ENCODE measurements around the gene RAP1GAP2.

The RAP1GAP2 gene

DNA sequence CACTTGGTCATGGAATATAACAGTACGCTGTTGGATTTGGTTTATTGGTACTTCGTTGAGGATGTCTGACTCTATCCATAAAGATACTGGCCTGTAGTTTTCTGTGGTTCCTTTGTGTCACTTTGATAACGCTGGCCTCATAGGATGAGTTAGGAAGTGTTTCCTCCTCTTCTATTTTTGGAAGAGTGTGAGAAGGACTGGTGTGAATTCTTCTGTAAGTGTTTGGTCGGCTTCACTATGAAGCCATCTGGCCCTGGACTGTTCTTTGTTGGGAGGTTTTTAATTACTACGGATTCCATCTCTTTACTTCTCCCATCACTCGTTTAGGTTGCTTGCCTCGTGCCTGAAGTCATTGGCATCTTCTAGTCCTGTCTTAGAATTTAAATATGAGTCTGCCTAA is 149.9 kb downstream of the RAP1GAP2 start:
- no peak for DNase-seq (ENCODE audit: low read depth in 3 of 3)

DNA sequence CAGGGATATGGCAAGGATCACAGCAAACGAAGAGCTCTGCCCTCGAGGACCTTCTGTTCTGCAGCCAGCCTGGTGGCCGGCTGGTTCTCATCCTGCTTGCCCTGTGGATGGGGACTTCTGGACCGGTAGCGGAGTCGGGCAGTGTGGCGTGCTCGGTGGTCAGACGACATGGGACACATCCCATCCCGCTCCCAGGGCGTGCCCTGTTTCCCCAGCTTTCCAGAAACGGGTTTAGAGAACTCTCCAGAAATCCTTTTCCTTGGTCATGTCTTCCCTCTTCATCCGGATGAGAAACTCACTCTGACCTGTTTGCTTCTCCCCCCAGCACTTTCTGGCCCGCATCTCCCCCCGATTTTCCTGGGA is 151.3 kb downstream of the RAP1GAP2 start:
- no peak for DNase-seq (ENCODE audit: low read depth in 3 of 3)

DNA sequence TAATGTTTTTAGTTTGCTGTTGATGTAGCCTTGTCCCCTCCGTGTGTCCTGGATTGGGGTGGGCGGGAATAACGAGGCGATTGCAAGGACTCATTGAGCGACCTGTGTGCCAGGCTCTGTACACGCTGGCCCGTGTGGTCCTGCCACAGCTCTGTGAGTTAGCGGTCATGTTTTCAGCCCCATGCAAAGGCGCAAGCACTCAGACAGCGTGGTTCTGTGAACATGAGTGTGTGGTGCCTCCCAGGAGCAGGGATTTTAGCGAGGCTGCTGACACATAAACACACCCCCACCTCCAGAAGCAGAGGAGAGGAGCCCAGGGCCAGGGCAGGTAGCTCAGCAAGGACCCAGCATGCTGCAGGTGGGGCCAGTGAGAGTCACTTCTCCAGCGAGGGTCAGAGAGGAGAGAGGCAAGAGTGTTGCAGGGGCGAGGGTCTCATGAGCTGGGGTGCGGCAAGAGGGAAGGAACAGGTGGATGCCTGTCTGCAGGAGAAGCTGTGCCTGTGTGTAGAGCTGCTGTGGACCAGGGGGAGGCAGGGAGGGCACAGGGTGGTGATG is 151.8 kb downstream of the RAP1GAP2 start:
- DNase-seq (ENCODE audit: low read depth in 3 of 3) = no peak

DNA sequence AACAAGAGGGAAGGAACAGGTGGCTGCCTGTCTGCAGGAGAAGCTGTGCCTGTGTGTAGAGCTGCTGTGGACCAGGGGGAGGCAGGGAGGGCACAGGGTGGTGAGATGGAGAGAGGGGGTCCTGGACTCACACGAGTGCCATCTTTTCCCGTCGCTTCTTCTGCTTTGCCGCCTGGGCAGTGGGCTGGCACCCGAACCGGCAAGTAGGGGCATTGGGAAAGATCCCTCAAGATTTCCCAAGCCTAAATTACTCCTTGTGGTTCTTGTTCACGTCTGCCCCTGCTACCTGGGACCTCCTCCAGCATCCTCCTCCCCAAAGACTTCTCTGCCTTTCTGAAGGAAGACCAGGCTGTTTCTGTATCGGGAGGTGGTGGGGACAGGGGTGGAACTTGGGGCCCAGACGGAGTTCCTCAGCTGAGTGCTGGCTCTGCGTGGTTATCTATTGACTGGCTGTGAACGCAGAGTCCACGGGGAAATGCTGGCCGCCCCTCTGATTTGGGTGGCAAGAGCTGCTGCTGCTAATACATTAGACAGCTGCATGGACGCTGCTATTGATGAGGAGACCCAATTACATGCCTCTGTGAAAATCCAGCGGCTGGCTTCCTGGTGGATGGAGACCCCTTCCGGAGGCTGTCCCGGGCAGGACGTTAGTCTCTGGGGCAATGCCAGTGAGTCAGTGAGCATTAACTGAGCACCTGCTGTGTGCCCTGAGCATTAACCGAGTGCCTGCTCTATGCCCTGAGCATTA is 152.7 kb downstream of the RAP1GAP2 start:
- DNase-seq (ENCODE audit: low read depth in 3 of 3) = no peak

DNA sequence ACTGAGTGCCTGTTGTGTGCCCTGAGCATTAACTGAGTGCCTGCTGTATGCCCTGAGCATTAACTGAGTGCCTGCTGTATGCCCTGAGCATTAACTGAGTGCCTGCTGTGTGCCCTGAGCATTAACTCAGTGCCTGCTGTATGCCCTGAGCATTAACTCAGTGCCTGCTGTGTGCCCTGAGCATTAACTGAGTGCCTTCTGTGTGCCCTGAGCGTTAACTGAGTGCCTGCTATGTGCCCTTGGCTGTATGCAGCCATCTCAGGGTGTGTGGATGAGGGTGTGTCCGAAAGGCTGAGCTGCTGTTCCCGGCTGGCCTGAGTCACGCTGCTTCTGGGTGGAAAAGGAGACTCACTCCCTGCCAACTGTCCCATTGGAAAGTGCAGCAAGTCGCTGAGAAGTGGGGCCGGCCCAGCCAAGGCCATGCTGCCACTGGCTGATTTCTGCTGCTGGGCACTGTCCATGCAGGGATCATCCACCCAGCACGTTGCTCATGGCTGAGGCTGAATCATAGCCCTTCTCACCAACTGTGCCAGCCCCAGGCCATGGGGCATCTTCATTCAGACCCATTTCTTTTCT is 153.3 kb downstream of the RAP1GAP2 start:
- DNase-seq (ENCODE audit: low read depth in 3 of 3) = no peak

DNA sequence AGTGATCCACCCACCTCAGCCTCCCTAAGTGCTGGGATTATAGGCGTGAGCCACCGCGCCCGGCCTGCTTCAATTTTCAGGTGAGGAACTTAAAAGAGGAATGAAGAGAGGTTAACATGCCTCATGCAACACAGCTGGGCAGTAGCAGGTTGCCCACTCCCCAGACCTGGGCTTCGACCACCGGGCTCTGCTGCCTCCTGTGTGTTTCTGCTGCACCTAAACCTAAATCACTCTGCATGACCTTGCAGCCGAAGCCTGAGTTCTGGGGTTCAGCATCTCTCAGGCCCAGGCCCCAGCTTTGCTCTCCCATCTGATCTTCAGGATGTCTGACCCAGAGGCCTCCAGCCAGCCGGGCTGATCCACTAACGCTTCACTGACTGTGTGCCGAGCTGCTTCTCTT is 154.6 kb downstream of the RAP1GAP2 start:
- no peak for DNase-seq (ENCODE audit: low read depth in 3 of 3)

DNA sequence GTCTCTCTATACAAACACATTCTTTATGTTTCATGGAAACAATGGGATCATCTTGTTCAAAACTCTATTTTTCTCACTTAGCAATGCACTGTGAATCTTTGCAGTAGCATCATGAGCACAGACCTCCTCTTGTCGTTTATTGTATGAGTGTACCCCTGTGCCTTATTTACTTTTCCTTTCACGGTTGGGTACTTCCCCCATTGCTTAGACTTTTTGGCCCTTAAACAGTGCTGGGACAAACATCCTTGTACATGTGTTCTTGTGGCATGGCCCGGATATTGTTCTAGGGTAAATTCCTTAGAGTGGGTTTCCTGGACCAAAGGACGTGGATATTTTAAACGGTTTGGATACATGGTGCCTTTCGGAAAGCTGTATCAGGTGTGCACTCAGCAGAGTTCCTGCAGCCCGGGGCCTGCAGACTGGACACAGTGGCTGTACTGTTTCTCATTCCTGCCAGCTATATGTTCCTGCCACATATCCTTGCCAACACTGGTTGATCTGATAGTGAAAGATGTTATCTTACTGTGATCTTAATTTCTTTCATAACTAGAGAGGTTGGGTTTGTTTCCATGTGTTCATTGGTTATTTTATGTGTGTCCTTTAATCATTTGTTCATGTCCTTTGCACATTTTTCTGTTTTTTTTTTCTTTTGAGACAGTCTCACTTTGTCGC is 156.1 kb downstream of the RAP1GAP2 start:
- no peak for DNase-seq (ENCODE audit: low read depth in 3 of 3)

DNA sequence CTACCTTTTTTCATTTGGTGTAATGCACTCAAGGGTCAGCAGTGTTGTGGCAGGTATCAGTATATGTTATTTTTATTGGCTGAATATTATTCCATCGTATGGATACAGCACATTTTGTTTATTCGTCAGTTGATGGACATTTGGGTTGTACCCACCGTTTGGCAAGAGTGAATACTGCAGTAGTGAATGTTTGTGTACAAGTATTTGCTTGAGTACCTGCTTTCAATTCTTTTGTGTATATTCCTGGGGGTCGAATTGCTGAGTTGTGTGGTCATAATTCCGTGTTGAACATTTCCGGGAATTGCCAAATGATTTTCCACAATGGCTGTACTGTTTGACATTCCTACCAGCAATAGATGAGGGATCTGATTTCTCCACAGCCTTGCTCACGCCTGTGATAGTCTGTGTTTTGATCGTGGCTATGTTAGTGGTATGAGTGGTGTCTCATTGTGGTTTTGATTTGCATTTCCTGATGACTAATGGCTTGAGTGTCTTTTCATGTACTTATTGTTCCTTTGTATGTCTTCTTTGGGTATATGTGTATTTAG is 158.7 kb downstream of the RAP1GAP2 start:
- no peak for DNase-seq (ENCODE audit: low read depth in 3 of 3)

DNA sequence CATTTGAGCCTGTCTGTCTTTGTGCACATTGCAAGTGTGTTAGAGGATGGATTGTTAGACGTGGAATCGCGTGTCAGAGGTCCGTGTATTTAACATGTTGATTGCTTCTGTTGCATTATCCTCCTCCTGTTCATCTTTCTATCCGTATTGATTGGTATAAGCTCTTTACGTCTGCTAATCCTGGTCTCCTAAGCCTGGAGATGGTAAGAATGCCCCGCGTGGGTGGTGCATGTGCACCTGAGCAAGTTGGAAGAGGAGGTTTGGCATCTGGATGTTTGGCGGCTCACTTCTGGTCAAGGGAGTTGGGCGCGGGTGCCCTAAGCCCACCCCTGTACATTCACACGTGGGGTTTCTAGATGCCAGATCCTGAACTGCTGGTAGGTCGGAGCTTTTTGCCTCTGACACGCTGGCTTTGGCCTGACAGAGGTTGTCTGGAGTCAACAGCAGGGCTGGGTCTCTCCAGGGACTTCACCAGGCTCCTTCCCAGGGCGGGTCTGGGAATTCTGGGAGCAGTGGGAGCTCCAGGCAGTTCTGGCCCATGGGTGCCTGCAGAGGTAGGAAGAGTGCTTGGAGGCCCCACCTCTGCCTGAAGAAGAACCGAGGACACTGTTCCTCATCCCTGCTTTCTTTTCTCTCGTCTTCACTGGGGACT is 159.8 kb downstream of the RAP1GAP2 start:
- DNase-seq (ENCODE audit: low read depth in 3 of 3) = no peak

DNA sequence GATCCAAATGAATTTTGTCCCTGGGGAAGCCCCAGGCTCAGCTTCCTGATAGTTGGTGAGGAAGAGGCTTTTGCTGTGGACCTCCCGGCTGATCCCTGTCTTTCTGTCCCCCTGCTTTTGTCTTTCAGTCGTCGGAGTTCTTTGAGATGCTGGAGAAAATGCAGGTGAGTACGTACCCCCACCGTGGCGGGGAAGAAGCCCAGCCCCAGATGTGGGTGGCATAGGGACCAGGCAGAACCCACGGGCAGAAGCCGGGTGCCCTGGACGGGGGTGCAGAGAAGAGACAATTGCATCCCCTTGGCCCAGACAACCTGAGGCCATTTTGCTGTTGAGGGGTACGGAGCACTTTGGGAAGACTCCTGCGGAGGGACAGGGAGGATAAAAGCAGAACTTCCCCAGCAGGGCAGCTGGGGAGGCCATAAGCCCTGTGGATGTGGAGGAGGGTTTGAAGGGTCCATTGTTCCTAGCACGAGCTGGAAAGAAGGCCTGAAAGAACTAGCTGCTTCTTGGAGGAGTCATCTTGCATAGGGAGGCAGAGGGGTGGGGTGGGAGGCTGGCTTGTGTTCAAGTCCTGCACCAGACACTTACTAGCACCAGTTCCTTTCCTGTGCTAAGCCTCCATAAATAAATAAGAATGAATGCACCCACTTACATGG is 161.5 kb downstream of the RAP1GAP2 start:
- no peak for DNase-seq (ENCODE audit: low read depth in 3 of 3)

DNA sequence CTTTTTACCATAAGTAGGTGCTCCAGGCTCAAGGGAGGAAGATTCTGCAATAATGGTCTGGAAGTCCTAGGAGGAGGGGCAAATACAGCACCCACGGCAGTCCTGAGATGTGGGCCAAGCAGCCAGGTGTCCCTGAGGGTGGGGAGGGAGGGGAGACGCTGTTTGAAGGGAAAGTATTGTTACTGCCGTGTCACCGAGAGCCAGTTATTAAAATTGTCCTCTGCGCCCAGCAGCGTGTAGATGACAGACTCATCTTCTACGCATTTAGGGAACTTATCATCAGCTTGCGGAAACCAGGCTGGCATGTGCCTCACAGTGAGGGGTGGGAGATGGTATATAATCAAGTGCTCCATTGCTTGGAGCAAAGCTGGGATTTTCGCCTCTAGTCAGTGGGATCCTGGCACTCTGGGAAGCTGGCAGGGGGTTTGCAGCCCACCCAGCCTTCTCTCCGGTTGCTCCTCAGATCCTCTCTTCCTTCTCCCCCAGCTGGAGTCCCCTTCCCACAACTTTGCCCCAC is 162.5 kb downstream of the RAP1GAP2 start:
- no peak for DNase-seq (ENCODE audit: low read depth in 3 of 3)

DNA sequence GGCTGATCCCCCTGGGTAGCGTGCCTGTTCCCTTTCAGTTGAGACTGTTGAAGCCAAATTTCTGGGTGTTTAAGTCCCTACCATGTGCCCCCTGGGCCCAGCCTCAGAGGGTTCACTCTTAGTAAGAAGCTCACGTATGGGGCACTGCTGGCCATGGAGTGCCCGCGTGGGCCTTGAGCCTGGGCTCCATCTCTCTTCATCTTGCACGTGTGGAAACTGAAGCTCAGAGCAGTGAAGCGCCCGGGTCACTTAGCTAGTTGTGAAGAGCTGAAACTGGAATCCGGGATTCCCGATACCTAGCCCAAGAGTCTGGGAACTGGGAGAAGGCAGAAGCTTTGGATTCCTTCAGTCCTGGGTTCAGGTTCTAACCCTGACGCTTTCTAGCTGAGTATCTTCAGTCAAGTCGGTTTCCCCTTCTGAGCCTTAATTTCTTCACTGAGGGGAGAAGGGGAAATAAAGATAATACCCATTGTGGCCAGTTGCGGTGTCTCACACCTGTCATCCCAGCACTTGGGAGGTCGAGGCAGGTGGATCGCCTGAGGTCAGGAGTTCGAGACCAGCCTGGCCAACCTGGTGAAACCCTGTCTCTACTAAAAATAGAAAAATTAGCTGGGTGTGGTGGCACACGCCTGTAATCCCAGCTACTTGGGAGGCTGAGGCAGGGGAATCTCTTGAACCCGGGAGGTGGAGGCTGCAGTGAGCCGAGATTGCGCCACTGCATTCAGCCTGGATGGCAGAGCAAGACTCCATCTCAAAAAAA is 163.3 kb downstream of the RAP1GAP2 start:
- DNase-seq (ENCODE audit: low read depth in 3 of 3) = no peak

DNA sequence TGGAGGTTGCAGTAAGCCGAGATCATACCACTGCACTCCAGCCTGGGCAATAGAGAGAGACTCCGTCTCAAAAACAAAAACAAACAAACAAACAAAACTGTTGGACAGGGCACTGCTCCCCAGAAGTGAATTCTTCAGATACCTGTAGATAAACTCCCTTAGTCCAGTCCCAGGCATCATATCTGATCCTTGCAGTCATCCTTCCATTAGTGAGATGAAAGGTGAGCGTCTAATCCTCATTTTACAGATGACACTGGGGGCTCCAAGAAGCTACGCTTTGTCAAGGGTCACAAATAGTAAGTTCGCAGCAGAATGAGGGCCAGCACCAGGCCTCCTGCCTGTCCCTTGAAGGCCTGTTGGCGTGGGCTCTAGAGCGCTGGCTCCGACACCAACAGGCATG is 165.2 kb downstream of the RAP1GAP2 start:
- DNase-seq (ENCODE audit: low read depth in 3 of 3) = no peak

DNA sequence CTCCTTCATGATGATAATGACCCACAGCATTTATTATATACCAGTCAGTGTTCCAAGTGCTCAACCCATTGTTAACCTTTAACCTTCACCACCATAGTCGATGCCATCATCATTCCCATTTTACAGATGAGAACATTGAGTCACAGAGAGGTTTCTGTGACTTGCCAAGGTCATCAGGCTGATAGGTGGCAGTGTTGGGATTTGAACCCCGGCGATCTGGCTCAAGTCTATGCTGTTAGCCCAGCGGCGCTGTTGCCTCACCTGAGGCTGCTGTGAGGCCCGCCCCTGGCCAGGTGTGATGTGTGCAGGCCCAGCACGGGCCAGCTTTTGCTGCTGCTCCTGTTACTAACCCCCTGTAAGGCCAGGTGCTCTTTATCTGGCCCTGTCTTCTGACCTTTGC is 166.0 kb downstream of the RAP1GAP2 start:
- no peak for DNase-seq (ENCODE audit: low read depth in 3 of 3)

DNA sequence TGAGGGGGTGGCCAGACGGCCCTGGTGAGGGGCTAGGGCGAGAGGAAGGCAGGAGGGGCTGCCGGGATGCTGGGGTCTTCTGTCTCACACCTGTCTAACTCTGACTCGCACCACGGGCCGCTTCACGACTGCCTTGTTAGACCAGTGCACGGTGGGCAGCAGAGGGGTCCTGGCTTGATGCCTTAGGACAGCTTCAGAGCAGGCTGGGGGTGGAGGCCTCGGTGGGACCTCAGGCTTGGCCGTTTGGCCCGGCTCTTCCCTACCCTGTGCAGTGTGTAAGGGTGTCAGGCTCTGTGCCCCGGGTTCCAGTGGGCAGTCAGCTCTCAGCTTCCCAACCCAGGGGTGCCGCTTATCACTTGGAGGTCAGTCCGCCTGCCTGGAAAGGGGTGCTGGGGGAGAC is 166.5 kb downstream of the RAP1GAP2 start:
- DNase-seq (ENCODE audit: low read depth in 3 of 3) = no peak

DNA sequence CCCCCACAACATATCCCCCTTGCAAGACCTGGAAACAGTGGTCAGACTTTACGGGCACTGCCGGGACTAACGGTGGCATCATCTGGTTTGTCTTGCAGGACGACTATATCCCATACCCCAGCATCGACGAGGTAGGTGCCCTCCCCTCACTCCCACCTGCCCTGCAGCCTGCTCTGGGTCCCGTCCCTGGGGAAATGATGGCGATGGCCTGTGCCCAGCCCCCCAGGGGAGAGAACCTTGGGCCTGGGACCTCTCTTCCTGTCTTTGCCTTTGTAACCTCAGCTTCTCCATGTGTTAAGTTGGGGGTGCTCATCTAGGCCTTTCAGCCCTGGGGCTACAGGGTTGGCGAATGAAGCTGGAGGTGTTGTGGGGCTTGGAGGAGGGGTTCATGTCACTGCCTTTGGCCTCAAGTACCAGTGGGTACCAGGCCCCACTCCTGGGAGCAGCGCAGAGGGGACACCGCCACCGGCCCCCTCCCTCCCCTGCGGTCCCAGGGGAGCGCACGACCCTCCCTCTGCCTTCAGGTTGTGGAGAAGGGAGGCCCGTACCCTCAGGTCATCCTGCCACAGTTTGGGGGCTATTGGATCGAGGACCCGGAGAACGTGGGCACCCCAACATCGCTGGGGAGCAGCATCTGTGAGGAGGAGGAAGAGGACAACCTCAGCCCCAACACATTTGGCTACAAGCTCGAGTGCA is 167.2 kb downstream of the RAP1GAP2 start:
- no peak for DNase-seq (ENCODE audit: low read depth in 3 of 3)

DNA sequence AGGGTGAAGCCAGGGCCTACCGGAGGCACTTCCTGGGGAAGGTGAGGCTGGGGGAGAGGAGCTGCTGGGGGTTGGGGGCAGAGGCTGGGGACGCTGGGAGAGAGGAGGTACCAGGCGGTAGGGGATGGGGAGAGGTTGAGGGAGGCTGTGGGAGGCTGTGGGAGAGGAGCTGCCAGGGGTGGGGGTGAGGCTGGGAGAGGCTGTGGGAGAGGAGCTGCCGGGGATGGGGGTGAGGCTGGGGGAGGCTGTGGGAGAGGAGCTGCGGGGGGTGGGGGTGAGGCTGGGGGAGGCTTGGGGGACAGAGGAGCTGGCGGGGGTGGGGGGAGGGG is 167.8 kb downstream of the RAP1GAP2 start:
- DNase-seq (ENCODE audit: low read depth in 3 of 3) = no peak

DNA sequence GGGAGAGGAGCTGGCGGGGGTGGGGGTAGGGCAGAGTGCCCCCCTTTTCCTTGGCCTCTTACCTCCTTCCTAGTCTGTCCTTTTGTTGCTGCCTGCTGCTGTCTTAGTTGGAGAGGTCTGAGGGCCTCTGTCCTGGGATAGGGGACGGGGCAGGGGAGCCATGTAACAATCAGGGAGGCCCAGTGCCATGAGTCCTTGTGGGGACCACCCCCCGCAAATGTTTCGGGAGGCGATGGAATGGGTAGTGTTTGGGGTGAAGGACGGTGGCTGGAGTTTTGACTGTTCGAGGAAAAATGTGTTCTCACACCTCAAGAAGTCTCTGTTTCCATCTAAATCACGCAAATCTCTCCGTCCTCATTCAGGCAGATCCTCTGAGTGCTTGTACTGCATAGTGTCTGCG is 168.1 kb downstream of the RAP1GAP2 start:
- DNase-seq (ENCODE audit: low read depth in 3 of 3) = no peak

DNA sequence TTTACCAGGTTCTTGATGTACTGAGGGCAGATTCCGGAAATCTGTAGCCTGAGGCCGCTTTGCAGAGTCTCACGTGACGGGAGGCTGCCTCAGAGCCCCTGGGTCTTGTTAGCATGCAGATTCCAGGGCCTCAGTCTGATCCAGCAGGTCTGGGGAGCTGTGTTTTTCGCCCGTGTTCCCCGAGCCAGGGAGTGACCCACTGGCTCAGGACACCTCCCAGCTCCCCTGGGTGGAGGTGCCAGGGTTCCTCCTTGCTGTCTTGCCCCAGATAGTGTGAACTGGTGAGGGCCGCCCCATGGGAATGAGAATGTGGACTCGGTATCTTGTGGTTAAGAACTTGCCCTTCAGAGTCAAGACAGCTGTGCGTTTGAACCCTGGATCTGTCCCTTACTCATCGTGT is 168.6 kb downstream of the RAP1GAP2 start:
- no peak for DNase-seq (ENCODE audit: low read depth in 3 of 3)
